Thyroid gland (tissue), 4 donors: ENCODE measurements around the gene MEX3D. TPM values are rescaled to one million over a fixed set of nuclear protein-coding genes. Genes with fewer than 3 reads are reported as not detected.

Experiments
- DNase-seq, 2 donors: peaks; one replicate each; pipeline ENCODE4 v3.0.0-alpha.2; 2019
- H3K27ac ChIP-seq, 3 donors: fragments of 200-600 bp; sonication (generic); 1 replicate in 2 of 3; 2 replicates in 1 of 3; pipeline ENCODE4 v1.5.1; 2016 to 2019; ENCODE audit warnings: mild to moderate bottlenecking in 1 of 3, moderate library complexity in 1 of 3
- H3K27me3 ChIP-seq: fragments of 200-600 bp; sonication (generic); one replicate; pipeline ENCODE4 v1.5.1; 2019
- H3K36me3 ChIP-seq, 2 donors: fragments of 200-600 bp; sonication (generic); one replicate each; pipeline ENCODE4 v1.5.1; 2016 to 2019
- H3K4me1 ChIP-seq, 2 donors: fragments of 200-600 bp; sonication (generic); one replicate each; pipeline ENCODE4 v1.5.1; 2017 to 2019
- H3K4me3 ChIP-seq, 3 donors: fragments of 200-600 bp; sonication (generic); replicated peaks in 1 of 3; 1 replicate in 2 of 3; 2 replicates in 1 of 3; pipeline ENCODE4 v1.5.1; 2016; ENCODE audit warnings: mild to moderate bottlenecking in 1 of 3
- H3K9me3 ChIP-seq: fragments of 200-600 bp; sonication (generic); one replicate; pipeline ENCODE4 v1.5.1; 2017
- POLR2A ChIP-seq, 2 donors: fragments of 450-650 bp; IDR thresholded peaks; one replicate each; pipeline ENCODE4 v1.6.1; 2017; ENCODE audit warnings: antibody characterized with exemption in 2 of 2, mild to moderate bottlenecking in 2 of 2, moderate library complexity in 1 of 2
- WGBS, 2 donors: methylation state at CpG; one replicate each; pipeline ENCODE4 v1.1.5; 2017; 5-methylcytosine and 5-hydroxymethylcytosine counted together
- intact Hi-C: fragments of 100-400 bp; cut with DNase I; formaldehyde crosslinking; loops from one replicate; pipeline ENCODE4 v1.15.1; 2023
- total RNA-seq, 4 donors: library from RNA; depleted of rRNA; stranded (reverse); fragments of >200 nt; gene quantifications; one replicate each; pipeline ENCODE4 v1.2.3, GENCODE V29; 2016
- TF ChIP-seq, protein P1 (sequence below), 6 experiments: fragments of 200-600 bp in 3 of 6; fragments of 450-650 bp in 3 of 6; sonication (generic) in 3 of 6; IDR thresholded peaks; one replicate each; pipeline ENCODE4 v1.5.1; 2016 to 2019; ENCODE audit warnings: antibody characterized with exemption in 6 of 6, mild to moderate bottlenecking in 2 of 6, inconsistent platforms in 1 of 6, moderate library complexity in 1 of 6

MEX3D gene
- total RNA-seq, 4 donors from 2014 or later: 18.4 to 31.8 (median 26.4) TPM

- WGBS, 2 donors: 31 to 64% methylated on average over 4 to 12 of the region's 12 CpGs
- H3K9me3 ChIP-seq: no peaks in the 10 kb centered on the region
- no peaks in the 10 kb centered on the region for H3K36me3 ChIP-seq
- DNase-seq: no peak
- no peak for TF ChIP-seq POLR2A (IDR thresholded peaks at IDR 0.05)
- TF ChIP-seq, protein P1, sequence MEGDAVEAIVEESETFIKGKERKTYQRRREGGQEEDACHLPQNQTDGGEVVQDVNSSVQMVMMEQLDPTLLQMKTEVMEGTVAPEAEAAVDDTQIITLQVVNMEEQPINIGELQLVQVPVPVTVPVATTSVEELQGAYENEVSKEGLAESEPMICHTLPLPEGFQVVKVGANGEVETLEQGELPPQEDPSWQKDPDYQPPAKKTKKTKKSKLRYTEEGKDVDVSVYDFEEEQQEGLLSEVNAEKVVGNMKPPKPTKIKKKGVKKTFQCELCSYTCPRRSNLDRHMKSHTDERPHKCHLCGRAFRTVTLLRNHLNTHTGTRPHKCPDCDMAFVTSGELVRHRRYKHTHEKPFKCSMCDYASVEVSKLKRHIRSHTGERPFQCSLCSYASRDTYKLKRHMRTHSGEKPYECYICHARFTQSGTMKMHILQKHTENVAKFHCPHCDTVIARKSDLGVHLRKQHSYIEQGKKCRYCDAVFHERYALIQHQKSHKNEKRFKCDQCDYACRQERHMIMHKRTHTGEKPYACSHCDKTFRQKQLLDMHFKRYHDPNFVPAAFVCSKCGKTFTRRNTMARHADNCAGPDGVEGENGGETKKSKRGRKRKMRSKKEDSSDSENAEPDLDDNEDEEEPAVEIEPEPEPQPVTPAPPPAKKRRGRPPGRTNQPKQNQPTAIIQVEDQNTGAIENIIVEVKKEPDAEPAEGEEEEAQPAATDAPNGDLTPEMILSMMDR (IDR thresholded peaks at IDR 0.05): no peak
- H3K4me1 ChIP-seq: peaks cover 1 to 21% of the 10 kb centered on the region in 2 donors
- H3K27me3 ChIP-seq: peaks cover 7% of the 10 kb centered on the region
- intact Hi-C loops: no loop called here
- H3K4me3 ChIP-seq: peak overlapping the region in 1 of 3 donors; percentile 34
- no peak overlapping the region for H3K27ac ChIP-seq
Measured at GRCh38 chr19:1508507-1508856, 59.6 kb downstream of the MEX3D start.

DNA sequence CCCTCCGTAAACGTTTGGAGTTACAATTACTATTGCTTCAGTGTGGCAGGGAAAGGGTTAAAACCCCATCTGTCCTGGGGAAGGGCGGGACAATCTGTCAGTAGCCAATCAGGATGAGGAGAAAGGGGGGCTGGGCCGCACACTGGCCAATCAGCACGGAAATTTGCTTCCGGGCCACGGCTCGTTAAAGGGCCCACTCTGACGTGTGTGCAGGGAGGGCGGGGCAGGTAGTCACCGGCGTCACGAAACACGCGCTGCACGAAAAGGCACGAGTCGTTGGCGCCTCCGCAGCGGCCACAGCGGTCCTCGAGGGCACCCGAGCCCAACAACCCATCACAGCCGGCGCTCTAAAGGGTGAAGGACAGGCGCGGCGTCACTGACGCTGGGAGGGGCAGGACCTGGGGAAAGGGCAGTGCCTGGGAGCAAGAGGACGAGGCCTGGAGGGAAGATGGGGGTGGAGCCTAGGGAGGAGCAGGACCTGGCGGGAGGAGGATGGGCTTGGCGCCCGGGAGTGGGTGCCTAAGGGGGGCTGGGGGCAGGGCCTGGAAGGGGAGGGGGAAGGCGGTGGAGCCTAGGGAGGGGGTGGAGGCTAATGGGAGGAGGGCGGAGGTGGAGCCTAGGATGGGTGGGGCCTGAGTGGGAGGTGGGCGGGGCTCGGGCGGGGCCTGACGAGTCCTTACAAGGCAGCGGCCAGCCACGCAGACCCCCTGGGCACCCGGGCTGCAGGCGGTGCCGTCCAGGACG is 60.2 kb downstream of the MEX3D start:
- Histone ChIP-seq H3K4me1 (peaks cover 6 to 21% of the 10 kb centered on the region in 2 donors), H3K9me3 (no peaks in the 10 kb centered on the region), H3K4me3 (peak overlapping the region in 1 of 3 donors; percentile 34), H3K27me3 (peaks cover 10% of the 10 kb centered on the region), H3K27ac (peak overlapping the region; percentile 55 to 77 (median 73)), H3K36me3 (no peaks in the 10 kb centered on the region)
- TF ChIP-seq, protein P1 (IDR thresholded peaks at IDR 0.05): peak in 1 of 6 experiments; percentile 27
- TF ChIP-seq POLR2A (IDR thresholded peaks at IDR 0.05): peak in 1 of 2 donors; percentile 15
- 0 to 2% methylated on average over 21 to 37 of the region's 46 CpGs for WGBS, 2 donors
- DNase-seq: peak; percentile 91 to 93
- intact Hi-C loops: no loop called here

DNA sequence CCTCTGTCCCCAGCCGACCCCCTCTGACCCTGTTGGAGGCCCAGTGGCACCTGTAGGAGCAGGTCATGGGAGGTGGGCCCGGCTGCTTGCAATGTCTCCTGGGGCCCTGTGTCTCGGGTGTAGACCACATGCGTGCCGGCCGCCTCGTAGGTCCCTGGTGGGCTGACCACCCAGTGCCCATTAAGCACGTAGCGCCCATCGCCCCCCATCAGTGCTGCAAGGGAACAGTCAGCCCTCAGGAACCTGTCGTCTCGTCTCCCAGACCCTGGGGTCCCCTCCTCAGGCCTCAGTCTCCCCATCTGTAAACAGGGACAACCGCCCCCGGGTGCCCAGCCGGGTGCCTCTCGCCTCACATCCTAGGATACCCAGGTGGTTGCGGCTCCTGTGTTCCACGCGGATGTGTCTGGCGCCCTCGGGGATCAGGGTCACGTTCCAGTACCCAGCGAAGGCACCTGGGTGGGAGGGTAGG is 60.9 kb downstream of the MEX3D start:
- no peak for DNase-seq
- Histone ChIP-seq H3K27ac (no peak overlapping the region), H3K27me3 (peaks cover 11% of the 10 kb centered on the region), H3K36me3 (no peaks in the 10 kb centered on the region), H3K4me1 (peaks cover 7 to 19% of the 10 kb centered on the region in 2 donors), H3K4me3 (peak overlapping the region in 1 of 3 donors; percentile 34), H3K9me3 (no peaks in the 10 kb centered on the region)
- TF ChIP-seq, protein P1 (IDR thresholded peaks at IDR 0.05): no peak
- TF ChIP-seq POLR2A (IDR thresholded peaks at IDR 0.05): no peak
- WGBS, 2 donors: 65 to 68% methylated on average over 14 to 18 of the region's 23 CpGs
- intact Hi-C loops: no loop called here

DNA sequence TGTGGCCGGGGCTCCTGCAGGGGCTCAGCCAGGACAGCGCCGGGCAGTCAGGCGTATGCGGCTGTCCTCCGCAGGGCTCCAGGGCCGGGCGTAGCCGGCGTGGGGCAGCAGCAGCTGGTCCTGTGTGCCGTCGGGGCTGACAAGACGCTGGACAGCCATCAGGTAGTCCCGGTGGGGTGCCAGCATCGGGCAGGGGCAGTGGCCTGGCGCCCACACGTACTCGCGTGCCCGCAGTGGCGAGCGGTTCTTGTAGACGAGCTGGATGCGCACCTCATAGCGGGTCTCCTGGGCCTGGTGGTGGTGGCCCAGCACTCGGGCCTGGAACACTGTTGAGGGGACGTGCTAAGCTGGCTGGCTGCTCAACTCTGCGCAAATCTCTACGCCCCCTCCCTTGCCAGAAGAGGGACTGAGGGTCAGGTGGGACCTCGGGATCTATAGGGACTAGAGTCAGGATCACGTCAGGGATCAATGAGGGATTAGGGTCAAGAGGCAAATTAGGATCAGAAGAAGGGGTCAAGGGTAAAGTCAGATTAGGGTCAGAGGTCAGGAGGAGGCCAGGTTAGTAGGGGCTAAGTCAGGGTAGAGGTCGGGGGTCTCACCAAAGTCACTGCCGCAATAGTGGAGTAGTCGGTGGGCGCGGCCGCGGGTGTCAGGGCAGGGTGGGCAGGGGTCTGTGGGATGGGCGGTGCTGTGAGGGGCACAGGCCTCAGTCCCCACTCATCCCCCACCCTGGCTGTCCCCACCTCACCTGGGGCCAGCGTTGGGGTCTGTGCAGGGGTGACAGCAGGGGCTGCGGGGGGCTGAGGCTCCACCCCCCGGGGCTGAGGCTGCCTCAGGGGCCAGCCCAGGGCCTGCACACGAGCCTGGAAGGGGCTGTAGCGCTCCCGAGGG is 61.9 kb downstream of the MEX3D start:
- intact Hi-C loops: no loop called here
- no peaks in the 10 kb centered on the region for H3K36me3 ChIP-seq
- H3K4me1 ChIP-seq: peaks cover 7 to 19% of the 10 kb centered on the region in 2 donors
- TF ChIP-seq, protein P1 (IDR thresholded peaks at IDR 0.05): no peak
- no peak for TF ChIP-seq POLR2A (IDR thresholded peaks at IDR 0.05)
- H3K27me3 ChIP-seq: peaks cover 11% of the 10 kb centered on the region
- no peak for DNase-seq
- 90 to 91% methylated on average over 34 to 36 of the region's 45 CpGs for WGBS, 2 donors
- H3K9me3 ChIP-seq: no peaks in the 10 kb centered on the region
- H3K4me3 ChIP-seq: no peak overlapping the region
- no peak overlapping the region for H3K27ac ChIP-seq
